ENCODE data around the gene C10orf71. TPM values are rescaled to one million over a fixed set of nuclear protein-coding genes. Genes with fewer than 3 reads are reported as not detected.

The C10orf71 gene
- total RNA-seq, 1 experiment from 2014 or later: not detected

GRCh38 chr10:49325131-49325915, 26.4 kb downstream of the C10orf71 start:
- in situ Hi-C loops (cut with HindIII; ENCODE audit: low pct_unique_long_range_greater_than_20kb, low sequenced_read_pairs): no loop called here
- no peak for DNase-seq (ENCODE audit: low read depth)

- in situ Hi-C loops (cut with HindIII; ENCODE audit: low pct_unique_long_range_greater_than_20kb, low sequenced_read_pairs): no loop called here
- no peak for DNase-seq (ENCODE audit: low read depth)
These were observed 27.2 kb downstream of the C10orf71 start for GRCh38 chr10:49325916-49326783.

- DNase-seq (ENCODE audit: low read depth): no peak
- in situ Hi-C loops (cut with HindIII; ENCODE audit: low pct_unique_long_range_greater_than_20kb, low sequenced_read_pairs): no loop called here
These were observed 28.3 kb downstream of the C10orf71 start for GRCh38 chr10:49327036-49327813.

GRCh38 chr10:49328401-49329145, 29.6 kb downstream of the C10orf71 start:
- in situ Hi-C loops (cut with HindIII; ENCODE audit: low pct_unique_long_range_greater_than_20kb, low sequenced_read_pairs): no loop called here
- DNase-seq (ENCODE audit: low read depth): no peak

- in situ Hi-C loops (cut with HindIII; ENCODE audit: low pct_unique_long_range_greater_than_20kb, low sequenced_read_pairs): no loop called here
- no peak for DNase-seq (ENCODE audit: low read depth)
These were observed 30.2 kb downstream of the C10orf71 start for GRCh38 chr10:49329146-49329505.

- in situ Hi-C loops (cut with HindIII; ENCODE audit: low pct_unique_long_range_greater_than_20kb, low sequenced_read_pairs): no loop called here
- DNase-seq (ENCODE audit: low read depth): no peak
These were observed 31.2 kb downstream of the C10orf71 start for GRCh38 chr10:49330127-49330665.

- in situ Hi-C loops (cut with HindIII; ENCODE audit: low pct_unique_long_range_greater_than_20kb, low sequenced_read_pairs): no loop called here
- no peak for DNase-seq (ENCODE audit: low read depth)
These were observed 32.5 kb downstream of the C10orf71 start for GRCh38 chr10:49331431-49331830.

GRCh38 chr10:49332333-49332732, 33.4 kb downstream of the C10orf71 start:
- DNase-seq (ENCODE audit: low read depth): no peak
- in situ Hi-C loops (cut with HindIII; ENCODE audit: low pct_unique_long_range_greater_than_20kb, low sequenced_read_pairs): no loop called here

GRCh38 chr10:49332768-49333167, 33.8 kb downstream of the C10orf71 start:
- in situ Hi-C loops (cut with HindIII; ENCODE audit: low pct_unique_long_range_greater_than_20kb, low sequenced_read_pairs): no loop called here
- no peak for DNase-seq (ENCODE audit: low read depth)

- DNase-seq (ENCODE audit: low read depth): no peak
- in situ Hi-C loops (cut with HindIII; ENCODE audit: low pct_unique_long_range_greater_than_20kb, low sequenced_read_pairs): no loop called here
These were observed 34.2 kb downstream of the C10orf71 start for GRCh38 chr10:49333192-49333591.

- in situ Hi-C loops (cut with HindIII; ENCODE audit: low pct_unique_long_range_greater_than_20kb, low sequenced_read_pairs): no loop called here
- no peak for DNase-seq (ENCODE audit: low read depth)
These were observed 36.0 kb downstream of the C10orf71 start for GRCh38 chr10:49334964-49335363.

- DNase-seq (ENCODE audit: low read depth): no peak
- in situ Hi-C loops (cut with HindIII; ENCODE audit: low pct_unique_long_range_greater_than_20kb, low sequenced_read_pairs): no loop called here
These were observed 36.5 kb downstream of the C10orf71 start for GRCh38 chr10:49335364-49335972.

GRCh38 chr10:49338604-49339003, 39.6 kb downstream of the C10orf71 start:
- in situ Hi-C loops (cut with HindIII; ENCODE audit: low pct_unique_long_range_greater_than_20kb, low sequenced_read_pairs): no loop called here
- no peak for DNase-seq (ENCODE audit: low read depth)

- in situ Hi-C loops (cut with HindIII; ENCODE audit: low pct_unique_long_range_greater_than_20kb, low sequenced_read_pairs): no loop called here
- DNase-seq (ENCODE audit: low read depth): no peak
These were observed 45.9 kb downstream of the C10orf71 start for GRCh38 chr10:49344840-49345239.

GRCh38 chr10:49347342-49347741, 48.4 kb downstream of the C10orf71 start:
- in situ Hi-C loops (cut with HindIII; ENCODE audit: low pct_unique_long_range_greater_than_20kb, low sequenced_read_pairs): no loop called here
- no peak for DNase-seq (ENCODE audit: low read depth)

- DNase-seq (ENCODE audit: low read depth): no peak
- in situ Hi-C loops (cut with HindIII; ENCODE audit: low pct_unique_long_range_greater_than_20kb, low sequenced_read_pairs): no loop called here
These were observed 48.9 kb downstream of the C10orf71 start for GRCh38 chr10:49347827-49348226.

- no peak for DNase-seq (ENCODE audit: low read depth)
- in situ Hi-C loops (cut with HindIII; ENCODE audit: low pct_unique_long_range_greater_than_20kb, low sequenced_read_pairs): no loop called here
These were observed 49.6 kb downstream of the C10orf71 start for GRCh38 chr10:49348593-49348992.

All from Caki2 (cell line).